ENCODE data around the gene TMEM98.
"Not testable (repeated sequence)": the region's sequence is repeated elsewhere in the genome, so short reads cannot be mapped to it uniquely, and the experiment has no call there.

TMEM98 gene

GRCh38 chr17:32915245-32915644, 12.7 kb upstream of the TMEM98 start:
- no peak for DNase-seq

GRCh38 chr17:32916134-32916533, 11.8 kb upstream of the TMEM98 start:
- DNase-seq = no peak

GRCh38 chr17:32917081-32917480, 10.9 kb upstream of the TMEM98 start:
- no peak for DNase-seq

- DNase-seq = no peak
Observed at GRCh38 chr17:32917842-32918241, 10.1 kb upstream of the TMEM98 start.

GRCh38 chr17:32919876-32920275, 8.1 kb upstream of the TMEM98 start:
- DNase-seq = not testable (repeated sequence)

- DNase-seq = no peak
Observed at GRCh38 chr17:32920293-32920692, 7.7 kb upstream of the TMEM98 start.

GRCh38 chr17:32921017-32921416, 6.9 kb upstream of the TMEM98 start:
- no peak for DNase-seq

- DNase-seq = not testable (repeated sequence)
Observed at GRCh38 chr17:32923905-32924304, 4.0 kb upstream of the TMEM98 start.

GRCh38 chr17:32926183-32926582, 1.8 kb upstream of the TMEM98 start:
- DNase-seq = no peak

- DNase-seq = not testable (repeated sequence)
Observed at GRCh38 chr17:32926789-32927188, 1.2 kb upstream of the TMEM98 start.

GRCh38 chr17:32927201-32927723, 691 bp upstream of the TMEM98 start:
- DNase-seq = no peak

GRCh38 chr17:32928586-32929535, 908 bp downstream of the TMEM98 start:
- DNase-seq = no peak

GRCh38 chr17:32929588-32929987, 1.6 kb downstream of the TMEM98 start:
- DNase-seq = no peak

- no peak for DNase-seq
Observed at GRCh38 chr17:32930512-32930911, 2.6 kb downstream of the TMEM98 start.

GRCh38 chr17:32931686-32932085, 3.7 kb downstream of the TMEM98 start:
- DNase-seq = no peak

GRCh38 chr17:32933881-32934280, 5.9 kb downstream of the TMEM98 start:
- no peak for DNase-seq

GRCh38 chr17:32935726-32936125, 7.8 kb downstream of the TMEM98 start:
- DNase-seq = no peak

- no peak for DNase-seq
Observed at GRCh38 chr17:32936186-32936893, 8.4 kb downstream of the TMEM98 start.

- DNase-seq = no peak
Observed at GRCh38 chr17:32936894-32937500, 9.0 kb downstream of the TMEM98 start.

GRCh38 chr17:32940706-32941390, 12.9 kb downstream of the TMEM98 start:
- no peak for DNase-seq

GRCh38 chr17:32941419-32942032, 13.6 kb downstream of the TMEM98 start:
- DNase-seq = no peak

- DNase-seq = no peak
Observed at GRCh38 chr17:32943206-32943605, 15.3 kb downstream of the TMEM98 start.

All from NCI-H187 treated with DMSO at 0.1 percent for 48 hours (cell line).